ENCODE data around the gene MORN1.
A peak's percentile ranks its signal among the peaks of the same experiment; 100 is the strongest.
"Not testable (repeated sequence)": the region's sequence is repeated elsewhere in the genome, so short reads cannot be mapped to it uniquely, and the experiment has no call there.

MORN1 gene

GRCh38 chr1:2391041-2391930 lies at the start of gene MORN1, which contains the start of gene RER1:
Gene MORN1, minus strand, starts transcription at chr1:2391554. Its CDS starts 21 bp downstream, at chr1:2391533.
Gene RER1, plus strand, starts transcription at chr1:2391841. Its CDS starts 3,950 bp downstream, at chr1:2395791.
- peak; percentile 96 for DNase-seq (ENCODE audit: low read depth)

- DNase-seq (ENCODE audit: low read depth): not testable (repeated sequence)
These were observed 49.0 kb upstream of the MORN1 start for GRCh38 chr1:2440346-2440745.

- DNase-seq (ENCODE audit: low read depth): no peak
These were observed 48.0 kb upstream of the MORN1 start for GRCh38 chr1:2439369-2439768.

GRCh38 chr1:2438641-2439040 lies 47.3 kb upstream of the MORN1 start:
- DNase-seq (ENCODE audit: low read depth): no peak

GRCh38 chr1:2438038-2438437 lies 46.7 kb upstream of the MORN1 start:
- DNase-seq (ENCODE audit: low read depth): no peak

- DNase-seq (ENCODE audit: low read depth): no peak
These were observed 46.3 kb upstream of the MORN1 start for GRCh38 chr1:2437617-2438016.

- DNase-seq (ENCODE audit: low read depth): no peak
These were observed 45.5 kb upstream of the MORN1 start for GRCh38 chr1:2436876-2437275.

GRCh38 chr1:2435746-2436355 lies 44.5 kb upstream of the MORN1 start:
- no peak for DNase-seq (ENCODE audit: low read depth)

- DNase-seq (ENCODE audit: low read depth): no peak
These were observed 43.7 kb upstream of the MORN1 start for GRCh38 chr1:2435091-2435490.

GRCh38 chr1:2433936-2434655 lies 42.7 kb upstream of the MORN1 start:
- no peak for DNase-seq (ENCODE audit: low read depth)

GRCh38 chr1:2433196-2433595 lies 41.8 kb upstream of the MORN1 start:
- DNase-seq (ENCODE audit: low read depth): no peak

- no peak for DNase-seq (ENCODE audit: low read depth)
These were observed 41.1 kb upstream of the MORN1 start for GRCh38 chr1:2432441-2432844.

GRCh38 chr1:2431518-2431917 lies 40.2 kb upstream of the MORN1 start:
- no peak for DNase-seq (ENCODE audit: low read depth)

- no peak for DNase-seq (ENCODE audit: low read depth)
These were observed 39.7 kb upstream of the MORN1 start for GRCh38 chr1:2431103-2431502.

- DNase-seq (ENCODE audit: low read depth): no peak
These were observed 39.2 kb upstream of the MORN1 start for GRCh38 chr1:2430592-2430973.

GRCh38 chr1:2429780-2430591 lies 38.6 kb upstream of the MORN1 start:
- DNase-seq (ENCODE audit: low read depth): no peak

GRCh38 chr1:2428490-2428889 lies 37.1 kb upstream of the MORN1 start:
- no peak for DNase-seq (ENCODE audit: low read depth)

- no peak for DNase-seq (ENCODE audit: low read depth)
These were observed 36.6 kb upstream of the MORN1 start for GRCh38 chr1:2427976-2428375.

GRCh38 chr1:2427051-2427450 lies 35.7 kb upstream of the MORN1 start:
- DNase-seq (ENCODE audit: low read depth): no peak

- DNase-seq (ENCODE audit: low read depth): no peak
These were observed 35.2 kb upstream of the MORN1 start for GRCh38 chr1:2426540-2426939.

GRCh38 chr1:2425892-2426291 lies 34.5 kb upstream of the MORN1 start:
- no peak for DNase-seq (ENCODE audit: low read depth)

- no peak for DNase-seq (ENCODE audit: low read depth)
These were observed 31.2 kb upstream of the MORN1 start for GRCh38 chr1:2422523-2422922.
